SK-N-SH treated with all-trans-retinoic acid at 6 μM for 48 hours (cell line): ENCODE measurements around the gene SAMD1.

Experiments
- ISL1 ChIP-seq: fragments of 250-450 bp; sonication (Bioruptor Pico); IDR thresholded peaks from 2 replicates; pipeline ENCODE4 v2.1.2; 2022; ENCODE audit warnings: mild to moderate bottlenecking, moderate library complexity
- RARB ChIP-seq: fragments of 250-450 bp; sonication (Bioruptor Pico); IDR thresholded peaks from 2 replicates; pipeline ENCODE4 v1.8.0; 2021; ENCODE audit warnings: mild to moderate bottlenecking, moderate library complexity
- SNAI2 ChIP-seq: fragments of 250-450 bp; sonication (Bioruptor Pico); IDR thresholded peaks from 2 replicates; pipeline ENCODE4 v1.5.0; 2020; ENCODE audit warnings: mild to moderate bottlenecking, moderate library complexity
- TOX ChIP-seq: fragments of 250-450 bp; sonication (Bioruptor Pico); IDR thresholded peaks from 2 replicates; pipeline ENCODE4 v1.8.0; 2021; ENCODE audit warnings: mild to moderate bottlenecking, moderate library complexity, borderline replicate concordance
- ZC3H10 ChIP-seq: fragments of 250-450 bp; sonication (Bioruptor Pico); IDR thresholded peaks from 2 replicates; pipeline ENCODE4 v1.5.1; 2021; ENCODE audit warnings: mild to moderate bottlenecking, moderate library complexity
- ZFP3 ChIP-seq: fragments of 250-450 bp; sonication (Bioruptor Pico); IDR thresholded peaks from 2 replicates; pipeline ENCODE4 v1.5.0; 2020; ENCODE audit warnings: mild to moderate bottlenecking, moderate library complexity
- ZNF8 ChIP-seq: fragments of 450-650 bp; formaldehyde crosslinking; IDR thresholded peaks from 2 replicates; pipeline ENCODE4 v1.5.0; 2020; ENCODE audit warnings: mild to moderate bottlenecking, moderate library complexity
- TF ChIP-seq, protein P1 (sequence below): fragments of 250-450 bp; sonication (Bioruptor Pico); IDR thresholded peaks from 2 replicates; pipeline ENCODE4 v1.8.0; 2020; ENCODE audit warnings: mild to moderate bottlenecking, moderate library complexity, borderline replicate concordance
- TF ChIP-seq, protein P2 (sequence below): fragments of 250-450 bp; sonication (Bioruptor Pico); IDR thresholded peaks from 2 replicates; pipeline ENCODE4 v1.5.1; 2021; ENCODE audit warnings: mild to moderate bottlenecking, moderate library complexity

- no peak for TF ChIP-seq ZFP3
- no peak for TF ChIP-seq SNAI2
- TF ChIP-seq, protein P1, sequence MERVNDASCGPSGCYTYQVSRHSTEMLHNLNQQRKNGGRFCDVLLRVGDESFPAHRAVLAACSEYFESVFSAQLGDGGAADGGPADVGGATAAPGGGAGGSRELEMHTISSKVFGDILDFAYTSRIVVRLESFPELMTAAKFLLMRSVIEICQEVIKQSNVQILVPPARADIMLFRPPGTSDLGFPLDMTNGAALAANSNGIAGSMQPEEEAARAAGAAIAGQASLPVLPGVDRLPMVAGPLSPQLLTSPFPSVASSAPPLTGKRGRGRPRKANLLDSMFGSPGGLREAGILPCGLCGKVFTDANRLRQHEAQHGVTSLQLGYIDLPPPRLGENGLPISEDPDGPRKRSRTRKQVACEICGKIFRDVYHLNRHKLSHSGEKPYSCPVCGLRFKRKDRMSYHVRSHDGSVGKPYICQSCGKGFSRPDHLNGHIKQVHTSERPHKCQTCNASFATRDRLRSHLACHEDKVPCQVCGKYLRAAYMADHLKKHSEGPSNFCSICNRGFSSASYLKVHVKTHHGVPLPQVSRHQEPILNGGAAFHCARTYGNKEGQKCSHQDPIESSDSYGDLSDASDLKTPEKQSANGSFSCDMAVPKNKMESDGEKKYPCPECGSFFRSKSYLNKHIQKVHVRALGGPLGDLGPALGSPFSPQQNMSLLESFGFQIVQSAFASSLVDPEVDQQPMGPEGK, result no peak
- TF ChIP-seq ZC3H10, result no peak
- TF ChIP-seq RARB (CRISPR knock-in tag), result no peak
- TF ChIP-seq, protein P2, sequence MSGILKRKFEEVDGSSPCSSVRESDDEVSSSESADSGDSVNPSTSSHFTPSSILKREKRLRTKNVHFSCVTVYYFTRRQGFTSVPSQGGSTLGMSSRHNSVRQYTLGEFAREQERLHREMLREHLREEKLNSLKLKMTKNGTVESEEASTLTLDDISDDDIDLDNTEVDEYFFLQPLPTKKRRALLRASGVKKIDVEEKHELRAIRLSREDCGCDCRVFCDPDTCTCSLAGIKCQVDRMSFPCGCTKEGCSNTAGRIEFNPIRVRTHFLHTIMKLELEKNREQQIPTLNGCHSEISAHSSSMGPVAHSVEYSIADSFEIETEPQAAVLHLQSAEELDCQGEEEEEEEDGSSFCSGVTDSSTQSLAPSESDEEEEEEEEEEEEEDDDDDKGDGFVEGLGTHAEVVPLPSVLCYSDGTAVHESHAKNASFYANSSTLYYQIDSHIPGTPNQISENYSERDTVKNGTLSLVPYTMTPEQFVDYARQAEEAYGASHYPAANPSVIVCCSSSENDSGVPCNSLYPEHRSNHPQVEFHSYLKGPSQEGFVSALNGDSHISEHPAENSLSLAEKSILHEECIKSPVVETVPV (CRISPR knock-in tag), result no peak
- no peak for TF ChIP-seq TOX (CRISPR knock-in tag)
- no peak for TF ChIP-seq ZNF8 (CRISPR knock-in tag)
- TF ChIP-seq ISL1, result no peak
Measured at GRCh38 chr19:14086098-14086497, 4.5 kb downstream of the SAMD1 start.
